Right lobe of liver (tissue), 6 donors: Measurements from ENCODE around the gene PNPLA7. TPM values are rescaled to one million over a fixed set of nuclear protein-coding genes. Genes with fewer than 3 reads are reported as not detected.

Source experiments
- ATAC-seq, 4 donors: fragments of 200-7000 bp; cut with Tn5 transposase; one replicate each; pipeline ENCODE4 v1.9.1; 2020; ENCODE audit warnings: mild to moderate bottlenecking in 4 of 4, moderate library complexity in 4 of 4
- DNase-seq, 3 donors: peaks; one replicate each; pipeline ENCODE4 v3.0.0-alpha.2; 2020
- H3K27ac ChIP-seq, 3 donors: fragments of 200-600 bp; one replicate each; pipeline ENCODE4 v1.8.0; 2022
- H3K27me3 ChIP-seq, 2 donors: fragments of 200-600 bp; one replicate each; pipeline ENCODE4 v1.8.0; 2022
- H3K36me3 ChIP-seq, 4 donors: fragments of 200-600 bp; sonication (generic) in 1 of 4; one replicate each; pipeline versions ENCODE4 v1.5.1 to v1.8.0; 2017 to 2022; ENCODE audit warnings: control low read depth in 1 of 4
- H3K4me1 ChIP-seq, 4 donors: fragments of 200-600 bp; sonication (generic) in 1 of 4; one replicate each; pipeline versions ENCODE4 v1.5.1 to v1.8.0; 2017 to 2022; ENCODE audit warnings: control low read depth in 1 of 4
- H3K4me3 ChIP-seq, 3 donors: fragments of 200-600 bp; one replicate each; pipeline ENCODE4 v1.8.0; 2022
- H3K9me3 ChIP-seq, 4 donors: fragments of 200-600 bp; sonication (generic) in 1 of 4; one replicate each; pipeline versions ENCODE4 v1.5.1 to v1.8.0; 2017 to 2022; ENCODE audit warnings: control low read depth in 1 of 4
- CTCF ChIP-seq, 4 donors: fragments of 200-600 bp in 3 of 4; fragments of 450-650 bp in 1 of 4; IDR thresholded peaks; one replicate each; pipeline versions ENCODE4 v1.5.1 to v1.8.0; 2016 to 2022; ENCODE audit warnings: antibody characterized with exemption in 4 of 4, mild to moderate bottlenecking in 2 of 4
- POLR2A ChIP-seq: fragments of 450-650 bp; IDR thresholded peaks from one replicate; pipeline ENCODE4 v1.6.1; 2017; ENCODE audit warnings: antibody characterized with exemption, mild to moderate bottlenecking
- WGBS: methylation state at CpG from one replicate; pipeline ENCODE4 v1.1.6; 2018; ENCODE audit warnings: low coverage, low lambda C conversion rate; ENCODE audit not compliant: insufficient coverage; ENCODE audit errors: missing lambda C conversion rate; 5-methylcytosine and 5-hydroxymethylcytosine counted together
- intact Hi-C, 2 donors: fragments of 100-400 bp; cut with DNase I; formaldehyde crosslinking; loops; one replicate each; pipeline versions ENCODE4 v1.11.2 to v1.14.1; 2022
- total RNA-seq, 6 experiments: library from RNA; depleted of rRNA in 2 of 6; stranded (reverse); fragments of >200 nt in 2 of 6; fragmentation: NEBNext Ultra II Directional in 3 of 6; extraction: Animal tissue kit (Norgen Biotek cat#: 25700) in 3 of 6; gene quantifications; one replicate each; pipeline versions ENCODE4 v1.1.0 to v1.2.4, GENCODE V29; 2016 to 2023
- donor health status: DM: no; HTN: yes; CAD: no.
- donor health status: DM: no; HTN: no; CAD: no.
- donor health status: DM: no; HTN: no; CAD: no.
- donor health status: DM: no; HTN: yes; CAD: no.
- donor health status: DM: no; HTN: yes; CAD: no.

The PNPLA7 gene
- total RNA-seq, 6 experiments from 2014 or later: 3.9 to 15.6 (median 7.4) TPM

GRCh38 chr9:137590469-137591383 lies 40.5 kb upstream of the PNPLA7 start, which contains the start of gene ZMYND19:
Gene ZMYND19 (minus strand): TSS chr9:137590512. CDS start chr9:137590263, 249 bp downstream.
- peak; percentile 90 to 92 (median 92) for DNase-seq
- no peak within 1 kb of the TSS for H3K27ac ChIP-seq
- peak within 1 kb of the TSS; percentile 81 to 87 (median 85) for H3K4me3 ChIP-seq
- ATAC-seq: peak; percentile 95 to 98 (median 96)
- peaks cover 0 to 14% (median 0%) of the 10 kb centered on the region in 4 donors for H3K36me3 ChIP-seq
- 4% methylated on average over 12 of the region's 113 CpGs for WGBS
- H3K4me1 ChIP-seq: peaks cover 0 to 17% (median 6%) of the 10 kb centered on the region in 4 donors
- no peaks in the 10 kb centered on the region for H3K9me3 ChIP-seq
- H3K27me3 ChIP-seq: no peaks in the 10 kb centered on the region
- TF ChIP-seq POLR2A (peak; percentile 17), CTCF (IDR thresholded peaks at IDR 0.05) (no peak)
- intact Hi-C loops: no loop called here

GRCh38 chr9:137590123-137590468 lies 39.9 kb upstream of the PNPLA7 start:
- intact Hi-C loops: no loop called here

GRCh38 chr9:137589441-137590122 lies 39.4 kb upstream of the PNPLA7 start:
- no peak for TF ChIP-seq POLR2A
- TF ChIP-seq CTCF (IDR thresholded peaks at IDR 0.05): no peak
- intact Hi-C loops: no loop called here
- H3K4me3 ChIP-seq: peak overlapping the region; percentile 55 to 85 (median 60)
- H3K36me3 ChIP-seq: peaks cover 0 to 14% (median 0%) of the 10 kb centered on the region in 4 donors
- no peaks in the 10 kb centered on the region for H3K27me3 ChIP-seq
- DNase-seq: no peak
- no peak overlapping the region for H3K27ac ChIP-seq
- 58% methylated on average over 8 of the region's 58 CpGs for WGBS
- no peaks in the 10 kb centered on the region for H3K9me3 ChIP-seq
- peaks cover 0 to 17% (median 6%) of the 10 kb centered on the region in 4 donors for H3K4me1 ChIP-seq
- peak in 1 of 4 donors; percentile 3 for ATAC-seq

More at GRCh38 chr9:137590123-137590468, 39.9 kb upstream of the PNPLA7 start:
- H3K9me3 ChIP-seq: no peaks in the 10 kb centered on the region
- no peaks in the 10 kb centered on the region for H3K27me3 ChIP-seq
- H3K27ac ChIP-seq: no peak overlapping the region
- no CpG with 5 or more reads among the region's 61 CpGs for WGBS
- ATAC-seq: no peak
- no peak for DNase-seq
- TF ChIP-seq CTCF (IDR thresholded peaks at IDR 0.05): no peak
- H3K4me1 ChIP-seq: peaks cover 0 to 17% (median 6%) of the 10 kb centered on the region in 4 donors
- H3K4me3 ChIP-seq: peak overlapping the region; percentile 55 to 85 (median 60)
- peaks cover 0 to 14% (median 0%) of the 10 kb centered on the region in 4 donors for H3K36me3 ChIP-seq

GRCh38 chr9:137588891-137589290 lies 38.7 kb upstream of the PNPLA7 start:
- TF ChIP-seq POLR2A (no peak), CTCF (IDR thresholded peaks at IDR 0.05) (no peak)
- no peak for ATAC-seq
- intact Hi-C loops: no loop called here
- Histone ChIP-seq H3K9me3 (no peaks in the 10 kb centered on the region), H3K27me3 (no peaks in the 10 kb centered on the region), H3K4me1 (peaks cover 0 to 17% (median 6%) of the 10 kb centered on the region in 4 donors), H3K27ac (no peak overlapping the region), H3K36me3 (peaks cover 0 to 14% (median 0%) of the 10 kb centered on the region in 4 donors), H3K4me3 (no peak overlapping the region)
- WGBS: 100% methylated on average over 2 of the region's 6 CpGs
- no peak for DNase-seq
